Measurements from ENCODE around the gene C11orf71.

C11orf71 gene

DNA sequence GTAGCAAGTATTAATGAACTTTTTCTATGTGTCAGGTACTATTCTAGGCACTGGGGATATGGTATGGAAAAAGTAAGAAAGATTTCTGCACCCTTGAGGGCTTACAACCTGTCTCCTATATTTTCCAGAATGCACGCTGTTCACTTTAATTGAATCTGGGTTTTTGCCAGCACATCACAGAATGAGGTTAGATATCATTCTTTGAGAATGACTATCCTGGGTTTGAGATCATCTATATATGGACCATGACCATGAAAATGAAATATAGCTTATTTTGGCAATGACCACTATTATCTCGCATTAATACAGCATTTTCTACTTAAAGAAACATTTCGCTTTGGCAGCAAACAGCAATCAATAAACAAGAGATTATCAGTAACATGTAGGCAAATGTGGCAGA is 46.9 kb downstream of the C11orf71 start:
- DNase-seq = no peak

DNA sequence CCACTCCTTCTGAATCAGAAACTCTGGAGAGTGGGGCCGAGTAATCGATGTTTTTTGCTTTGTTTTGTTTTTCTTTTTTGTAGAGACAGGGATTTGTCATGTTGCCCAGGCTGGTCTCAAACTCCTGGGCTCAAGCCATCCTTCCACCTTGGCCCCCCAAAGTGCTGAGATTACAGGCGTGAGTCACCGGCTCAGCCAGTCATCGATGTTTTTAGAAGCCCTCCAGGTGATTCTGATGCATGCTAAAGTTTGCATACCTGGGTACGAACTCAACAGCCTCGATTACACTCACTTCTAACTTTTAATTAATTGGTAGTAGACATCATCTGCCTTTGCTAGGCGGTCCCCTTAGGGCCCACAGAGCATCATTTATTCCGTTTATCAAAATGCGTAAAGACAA is 50.3 kb downstream of the C11orf71 start:
- no peak for DNase-seq

Measured in CD4-positive, alpha-beta T cell treated with Interleukin-12 subunit alpha and Interleukin-12 subunit beta, for 1 hour (primary cell).